Left ventricle myocardium superior (tissue), 1 donor: ENCODE results near the gene SIMC1. TPM values are rescaled to one million over a fixed set of nuclear protein-coding genes. Genes with fewer than 3 reads are reported as not detected.

ENCODE experiments used
- microRNA-seq: library from miRNA; unstranded; fragments of <30 nt; microRNA quantifications from one replicate; pipeline ENCODE4 v1.2.0, GENCODE V29; 2020; ENCODE audit warnings: borderline number of aligned reads
- total RNA-seq: library from RNA; stranded (reverse); fragmentation: NEBNext Ultra II Directional; extraction: Animal tissue kit (Norgen Biotek cat#: 25700); gene quantifications from one replicate; pipeline ENCODE4 v1.2.1, GENCODE V29; 2021
- donor health status: DM: no; HTN: yes; CAD: no; lungs with severe emphysema.

SIMC1 gene
- total RNA-seq, 1 donor from 2014 or later, result 6.1 TPM

Small RNAs within 50 kb of the gene (microRNA-seq; reads per million reads assigned to microRNA genes)
- gene MIR1271, result 5.9 reads per million

Other genes with a start within 250 kb of the SIMC1 start
- 82.2 TPM for gene KIAA1191, start 123.3 kb downstream of the SIMC1 start, total RNA-seq
- gene ARL10, start 127.1 kb downstream of the SIMC1 start, total RNA-seq, result 4.4 TPM
- gene NOP16, start 150.2 kb downstream of the SIMC1 start, total RNA-seq, result 19.0 TPM
- 222 TPM for gene HIGD2A, start 150.3 kb downstream of the SIMC1 start, total RNA-seq
- 223 TPM for gene CLTB, start 178.1 kb downstream of the SIMC1 start, total RNA-seq
- 16.2 TPM for gene FAF2, start 210.0 kb downstream of the SIMC1 start, total RNA-seq